Amniotic stem cell (primary cell): Measurements from ENCODE around the gene MINDY4B.
A peak's percentile ranks its signal among the peaks of the same experiment; 100 is the strongest.
"Not testable (repeated sequence)": the region's sequence is repeated elsewhere in the genome, so short reads cannot be mapped to it uniquely, and the experiment has no call there.

ENCODE experiments used
- DNase-seq: peaks from one replicate; lab custom pipeline; 2025; lab: John Stamatoyannopoulos, UW

MINDY4B gene

DNA sequence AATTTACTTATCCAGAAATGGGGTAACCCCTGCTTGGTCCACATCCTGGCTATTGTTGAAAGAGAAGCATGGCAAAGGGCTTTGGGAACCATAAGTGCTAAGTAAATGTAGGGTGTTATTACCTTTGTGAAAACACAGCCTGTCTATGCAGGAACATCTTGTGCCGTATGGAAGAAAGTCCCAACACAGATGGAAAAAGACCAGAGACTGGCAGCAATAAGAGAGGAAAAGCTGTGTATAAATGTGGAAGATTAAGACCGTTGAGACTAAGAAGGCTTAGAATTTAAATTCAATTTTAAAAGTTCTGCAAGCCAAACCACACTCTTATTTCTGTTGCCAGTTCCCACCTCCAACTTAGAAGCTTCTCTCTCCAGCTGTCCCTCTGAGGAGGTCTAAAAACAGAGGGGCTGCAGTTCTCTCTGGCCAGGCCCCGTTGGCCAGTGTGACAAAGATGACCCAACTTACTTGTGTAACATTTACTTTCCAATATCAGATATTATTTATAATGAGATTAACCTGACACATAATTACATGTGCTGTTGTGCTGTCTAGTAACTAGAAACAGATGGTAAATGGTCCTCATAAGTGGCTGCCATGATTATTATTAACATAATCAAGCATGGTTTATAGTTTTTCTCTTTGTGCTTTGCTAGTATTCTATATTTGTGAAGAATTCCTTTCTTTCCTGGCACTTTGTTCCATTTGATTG is 7.0 kb downstream of the MINDY4B start:
- no peak for DNase-seq

DNA sequence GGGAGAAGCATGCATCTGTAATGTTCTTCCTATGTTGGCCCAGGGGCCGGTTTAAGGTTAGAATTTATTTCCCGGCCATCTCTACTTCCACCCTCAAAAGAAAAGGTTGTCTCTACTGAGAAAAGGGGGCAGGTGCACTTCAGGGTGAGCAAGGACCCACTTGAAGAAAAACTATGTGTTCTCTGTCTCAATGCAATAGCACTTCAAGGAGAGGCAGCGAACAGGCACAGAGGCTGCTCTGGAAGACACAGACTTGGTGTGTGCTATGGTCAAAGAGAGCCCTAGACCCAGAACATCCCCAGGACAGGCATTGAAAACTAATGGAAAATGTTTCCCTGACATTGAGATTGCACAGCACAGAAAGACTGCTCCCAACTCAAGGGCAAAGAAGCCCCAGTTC is 7.6 kb downstream of the MINDY4B start:
- no peak for DNase-seq

DNA sequence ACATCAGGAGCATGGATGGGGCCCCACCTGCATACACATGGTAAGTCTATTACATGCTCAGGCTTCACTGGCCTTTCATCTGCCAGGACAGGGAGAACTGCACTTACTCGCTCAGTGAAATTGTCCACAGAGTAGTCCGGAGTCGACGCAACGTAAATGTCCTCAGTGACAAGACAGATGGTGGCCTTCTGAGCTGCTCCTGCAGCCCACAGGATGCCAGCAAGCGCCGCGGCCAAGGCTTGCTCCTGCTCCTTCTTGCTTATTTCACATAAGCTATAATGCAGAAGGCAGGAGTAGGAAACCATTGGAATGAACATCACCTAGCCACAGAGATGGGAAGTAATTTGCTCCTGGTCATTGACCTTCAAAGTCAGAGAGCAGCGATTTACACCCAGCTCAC is 14.4 kb downstream of the MINDY4B start:
- DNase-seq, result no peak

DNA sequence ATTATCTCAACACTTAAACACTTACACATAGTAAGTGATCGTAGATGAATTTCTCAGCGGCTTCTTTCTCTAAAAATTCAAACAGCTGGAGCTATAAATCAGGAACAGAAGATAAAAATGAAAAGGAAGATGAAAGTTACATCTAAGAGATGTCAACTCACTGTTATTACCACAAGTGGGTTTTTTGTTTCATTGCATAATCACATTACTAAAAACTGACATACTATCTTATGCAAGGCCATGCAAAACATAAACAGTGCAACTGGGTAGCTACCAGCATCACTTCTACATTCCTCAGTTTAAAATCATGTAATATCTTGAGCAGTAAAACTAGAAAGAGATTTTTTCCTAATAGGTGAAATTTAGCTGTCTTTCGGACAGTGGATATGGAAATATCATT is 14.9 kb downstream of the MINDY4B start:
- no peak for DNase-seq

- DNase-seq, result no peak
Measured at GRCh38 chr3:150889106-150889505, 16.1 kb downstream of the MINDY4B start.

- no peak for DNase-seq
Measured at GRCh38 chr3:150887031-150887430, 18.2 kb downstream of the MINDY4B start.

DNA sequence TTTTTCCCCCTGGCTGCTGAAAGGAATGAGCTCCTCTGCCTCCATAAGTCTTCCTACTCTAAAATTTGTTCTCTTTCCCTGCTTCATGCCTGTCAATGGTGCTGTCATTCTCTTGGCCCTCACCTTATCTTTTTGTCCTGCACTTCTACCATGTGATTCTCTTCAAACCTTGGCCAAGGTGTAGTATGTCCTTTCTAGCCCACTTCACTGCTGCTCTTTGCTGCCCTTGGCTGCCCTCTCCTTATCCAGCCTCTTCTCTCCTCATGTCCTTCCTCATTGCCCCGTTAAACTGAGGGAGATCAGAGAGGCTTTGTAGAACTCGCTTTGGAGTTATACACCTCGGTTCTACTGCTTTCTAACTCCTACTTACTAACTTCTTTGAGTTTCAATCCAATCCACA is 19.7 kb downstream of the MINDY4B start:
- DNase-seq, result no peak

DNA sequence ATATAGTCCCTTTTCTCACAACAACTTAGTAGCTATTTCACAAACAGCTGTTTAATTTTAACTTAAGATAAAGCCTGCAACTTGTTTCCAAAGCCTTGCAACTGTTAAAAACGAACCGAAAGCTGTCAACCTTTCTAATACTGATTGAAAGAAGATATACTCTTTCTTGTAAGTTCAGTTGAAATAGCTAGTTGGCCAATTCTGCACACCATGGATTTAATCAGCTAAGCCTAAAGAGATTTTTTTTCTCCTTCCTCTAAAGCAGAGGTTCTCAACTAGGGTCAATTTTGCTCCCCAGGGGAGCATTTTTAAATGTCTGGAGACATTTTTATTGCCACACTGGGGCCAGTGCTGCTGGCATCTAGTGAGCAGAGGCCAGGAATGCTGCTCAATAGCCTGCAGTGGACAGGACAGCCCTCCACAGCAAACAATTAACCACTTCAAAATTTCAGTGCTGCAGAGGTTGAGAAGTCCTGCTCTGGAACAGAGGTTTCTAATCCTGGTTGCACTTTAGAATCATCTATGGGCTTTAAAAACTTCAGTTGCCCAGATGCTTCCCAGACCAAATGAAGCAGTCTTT is 26.2 kb downstream of the MINDY4B start:
- no peak for DNase-seq

GRCh38 chr3:150878290-150878689 is 26.9 kb downstream of the MINDY4B start:
- DNase-seq, result no peak

DNA sequence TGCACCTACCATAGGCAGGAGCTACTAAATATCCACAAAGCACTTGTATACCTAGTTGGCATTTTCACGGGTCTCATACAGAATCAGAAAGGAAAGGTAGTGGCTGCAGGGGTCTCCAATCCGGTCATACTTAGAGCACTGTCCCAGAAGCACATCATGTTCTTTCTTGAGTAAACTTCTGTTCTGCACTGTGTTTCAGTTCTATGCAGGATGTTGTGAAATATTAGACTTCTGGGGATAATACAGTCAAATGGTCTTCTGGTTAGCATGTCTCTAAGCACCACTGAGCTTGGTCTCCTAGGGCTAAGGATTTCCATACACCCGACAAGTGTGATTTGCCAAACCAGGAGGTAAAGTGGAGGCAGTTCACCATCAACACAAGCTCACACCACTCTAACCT is 27.9 kb downstream of the MINDY4B start:
- no peak for DNase-seq

DNA sequence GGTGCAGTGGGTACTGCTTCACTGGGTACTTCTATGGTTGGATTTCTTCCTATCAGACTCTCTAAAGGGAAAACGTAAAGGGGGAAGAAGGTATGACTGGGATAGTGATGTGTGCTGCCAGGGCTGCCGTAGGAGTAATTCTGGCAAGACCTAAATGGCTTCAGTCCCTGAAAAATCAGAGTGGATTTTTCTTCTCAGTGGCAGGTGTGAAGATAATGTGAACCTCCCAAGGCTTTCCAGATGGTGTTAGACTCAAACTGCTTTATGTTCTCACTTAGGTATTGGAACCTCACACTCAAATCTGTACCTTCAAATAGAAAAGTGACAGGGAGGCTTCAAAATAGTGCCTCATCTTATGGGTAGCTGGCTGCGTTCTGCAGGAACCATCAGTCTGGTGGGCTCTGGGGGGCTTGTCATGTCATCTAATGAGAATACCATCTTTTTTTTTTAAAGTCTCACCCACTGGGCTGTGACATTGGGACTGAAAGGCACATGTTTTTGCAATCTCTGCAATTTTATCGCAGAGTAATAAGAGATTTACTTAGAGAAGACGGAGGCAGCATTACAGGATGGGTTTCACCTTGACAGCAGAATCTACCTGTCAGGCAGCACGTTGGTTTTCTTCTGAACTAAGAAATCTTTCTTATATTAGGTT is 28.5 kb downstream of the MINDY4B start:
- DNase-seq, result no peak

DNA sequence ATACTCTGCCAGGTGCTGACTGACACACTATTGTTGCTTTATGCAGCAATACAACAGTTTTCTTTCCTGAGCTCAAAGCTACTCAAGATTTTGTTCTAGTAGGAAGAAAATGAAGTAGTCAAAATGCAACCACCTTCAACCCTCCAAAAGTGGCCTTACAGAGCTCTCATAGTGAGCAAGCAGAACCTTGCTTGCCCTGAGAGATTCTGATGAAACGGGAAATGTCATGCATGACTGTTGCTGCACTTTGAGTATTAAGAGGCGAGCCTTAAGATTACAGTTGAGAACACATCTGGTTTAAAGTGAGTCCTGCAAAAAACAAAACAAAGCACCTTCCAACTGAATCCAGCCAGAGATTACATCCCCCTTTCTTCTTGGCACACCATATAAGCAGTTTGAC is 29.7 kb downstream of the MINDY4B start:
- DNase-seq, result no peak

GRCh38 chr3:150874666-150875219 is 30.5 kb downstream of the MINDY4B start:
- no peak for DNase-seq

- no peak for DNase-seq
Measured at GRCh38 chr3:150871192-150871591, 34.0 kb downstream of the MINDY4B start.

GRCh38 chr3:150870406-150870805 is 34.8 kb downstream of the MINDY4B start:
- DNase-seq, result peak; percentile 44

DNA sequence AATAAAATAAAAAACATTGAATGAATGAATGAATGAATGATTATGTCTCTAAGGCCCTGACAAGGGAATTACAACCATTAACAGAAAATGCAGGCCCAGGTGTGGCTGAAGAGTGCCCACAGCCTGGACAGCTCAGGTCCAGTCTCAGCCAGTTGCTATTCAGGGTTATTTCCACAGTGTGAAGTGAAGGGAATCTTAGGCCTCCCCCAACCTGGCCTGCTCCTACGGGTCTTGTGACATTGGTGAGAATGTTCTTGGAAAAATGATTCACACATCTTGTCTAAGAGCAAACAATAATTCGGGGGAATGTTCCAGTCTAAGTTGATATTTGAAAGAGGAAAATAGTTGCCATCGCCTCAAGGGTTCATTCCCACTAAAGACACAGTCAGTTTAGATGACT is 37.0 kb downstream of the MINDY4B start:
- no peak for DNase-seq

DNA sequence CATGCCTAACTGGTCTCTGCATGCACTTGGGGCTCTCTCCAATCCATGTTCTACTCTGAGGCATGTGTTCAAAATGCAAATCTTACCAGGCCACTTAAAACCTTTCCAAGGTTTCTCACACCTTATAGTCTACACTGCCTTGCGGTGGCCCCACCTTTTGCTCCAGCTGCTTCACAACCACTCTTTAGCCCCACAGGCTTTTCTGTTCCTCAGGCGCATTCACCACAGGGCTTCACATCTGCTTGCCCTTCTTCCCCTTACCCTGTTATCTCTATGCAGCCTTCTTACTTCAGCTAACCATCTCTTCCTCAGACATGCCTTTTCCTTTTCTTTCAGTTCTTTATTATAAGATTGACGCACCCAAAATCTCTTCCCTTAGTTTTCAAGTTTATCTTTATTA is 37.8 kb downstream of the MINDY4B start:
- DNase-seq, result no peak

DNA sequence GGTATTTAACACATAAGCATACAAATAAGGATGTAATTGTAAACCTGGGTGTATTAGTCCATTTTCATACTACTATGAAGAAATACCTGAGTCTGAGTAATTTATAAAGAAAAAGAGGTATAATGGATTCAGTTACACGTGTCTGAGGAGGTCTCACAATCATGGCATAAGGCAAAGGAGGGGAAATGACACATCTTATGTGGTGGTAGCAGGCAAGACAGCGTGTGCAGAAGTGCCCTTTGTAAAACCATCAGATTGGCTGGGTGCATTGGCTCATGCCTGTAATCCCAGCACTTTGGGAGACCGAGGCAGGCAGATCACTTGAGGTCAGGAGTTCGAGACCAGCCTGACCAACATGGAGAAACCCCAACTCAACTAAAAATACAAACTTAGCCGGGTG is 41.3 kb downstream of the MINDY4B start:
- not testable (repeated sequence) for DNase-seq

DNA sequence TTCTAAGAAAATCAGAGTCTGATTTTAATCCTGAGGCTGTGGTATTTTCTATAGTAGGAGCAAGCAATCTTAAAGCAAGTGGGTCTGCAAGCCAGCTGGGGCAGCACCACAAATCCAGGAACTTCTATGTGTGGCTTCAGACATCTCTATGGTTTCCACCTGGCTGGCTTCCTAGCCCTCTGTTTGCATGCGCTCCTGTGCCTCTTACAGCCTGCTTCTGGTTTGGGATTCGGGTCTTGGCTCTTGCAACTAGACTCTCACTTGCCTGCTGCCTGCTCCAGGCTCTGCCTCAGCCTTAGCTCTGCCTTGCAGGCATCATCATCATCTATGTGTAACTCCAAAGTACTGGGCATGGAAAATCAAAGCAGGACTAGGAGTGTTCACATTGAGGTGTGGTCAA is 43.4 kb downstream of the MINDY4B start:
- DNase-seq, result no peak

- not testable (repeated sequence) for DNase-seq
Measured at GRCh38 chr3:150857936-150858335, 47.3 kb downstream of the MINDY4B start.

DNA sequence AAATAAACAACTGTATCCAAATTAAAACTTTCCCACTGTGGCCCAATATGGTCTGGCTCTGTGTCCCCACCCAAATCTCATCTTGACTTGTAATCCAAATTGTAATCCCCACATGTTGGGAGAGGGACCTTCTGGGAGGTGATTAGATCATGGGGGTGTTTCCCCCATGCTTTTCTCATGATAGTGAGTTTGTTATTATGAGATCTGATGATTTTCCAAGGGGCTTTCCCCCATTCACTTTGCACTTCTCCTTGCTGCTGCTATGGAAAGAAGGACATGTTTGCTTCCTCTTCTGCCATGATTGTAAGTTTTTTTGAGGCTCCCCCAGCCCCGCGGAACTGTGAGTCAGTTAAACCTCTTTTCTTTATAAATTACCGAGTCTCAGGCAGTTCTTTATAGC is 55.0 kb downstream of the MINDY4B start:
- DNase-seq, result no peak

GRCh38 chr3:150848864-150849263 is 56.4 kb downstream of the MINDY4B start:
- DNase-seq, result no peak

DNA sequence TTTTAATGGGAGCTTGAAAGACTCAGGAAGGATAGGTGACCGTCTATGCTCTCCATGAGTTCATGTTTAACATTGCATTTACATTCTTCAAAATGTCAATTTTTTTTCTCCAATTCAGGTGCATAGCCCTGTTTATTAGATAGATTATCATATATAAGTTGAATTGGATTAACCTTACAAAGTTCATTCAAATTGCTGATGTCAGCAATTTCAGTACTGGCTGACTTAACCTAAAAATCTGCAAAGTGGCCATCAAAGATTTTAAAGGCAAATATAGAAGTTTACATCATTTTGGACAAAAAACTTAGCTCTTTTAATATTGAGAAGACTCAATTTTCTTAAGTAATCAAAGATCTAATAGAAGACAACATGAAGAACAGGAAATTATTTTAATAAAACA is 57.8 kb downstream of the MINDY4B start:
- no peak for DNase-seq
